Natural killer cell treated with Interleukin-12 subunit alpha and Interleukin-12 subunit beta and Interleukin-15 and Interleukin-18, amount 100 ng/mL, for 72 hours (primary cell): ENCODE measurements around the gene CHRNB1. TPM values are rescaled to one million over a fixed set of nuclear protein-coding genes. Genes with fewer than 3 reads are reported as not detected.

Experiments used
- ATAC-seq, 2 donors: fragments of 150-1000 bp; cut with Tn5 transposase in 1 of 2; sonication (Bioruptor Pico), chemical (Tn5 transposase) in 1 of 2; 2 replicates each; pipeline ENCODE4 v1.10.0; 2021
- DNase-seq: peaks from one replicate; pipeline ENCODE4 v3.0.0; 2022; ENCODE audit warnings: low spot score
- H3K27ac Mint-ChIP-seq, 2 donors: 1 replicate in 1 of 2; 2 replicates in 1 of 2; pipeline ENCODE4 v1.8.0; 2022; ENCODE audit warnings: mixed read lengths in 2 of 2, mild to moderate bottlenecking in 1 of 2, moderate library complexity in 1 of 2
- H3K27me3 Mint-ChIP-seq, 2 donors: 1 replicate in 1 of 2; 2 replicates in 1 of 2; pipeline ENCODE4 v1.8.0; 2022; ENCODE audit warnings: mixed read lengths in 2 of 2
- H3K36me3 Mint-ChIP-seq: one replicate; pipeline ENCODE4 v1.8.0; 2022; ENCODE audit warnings: mixed read lengths
- H3K4me1 Mint-ChIP-seq, 2 donors: 1 replicate in 1 of 2; 2 replicates in 1 of 2; pipeline ENCODE4 v1.8.0; 2022; ENCODE audit warnings: low read depth in 2 of 2, mixed read lengths in 2 of 2, mild to moderate bottlenecking in 1 of 2
- H3K4me3 Mint-ChIP-seq: one replicate; pipeline ENCODE4 v1.8.0; 2022; ENCODE audit warnings: mixed read lengths
- H3K9me3 Mint-ChIP-seq: 2 replicates; pipeline ENCODE4 v1.8.0; 2022; ENCODE audit warnings: mixed read lengths
- total RNA-seq, 2 donors: library from RNA; stranded (reverse); gene quantifications; one replicate each; pipeline ENCODE4 v1.2.3, GENCODE V29; 2022

CHRNB1 gene
- total RNA-seq, 2 donors from 2014 or later: 10.4 to 13.7 TPM

DNA sequence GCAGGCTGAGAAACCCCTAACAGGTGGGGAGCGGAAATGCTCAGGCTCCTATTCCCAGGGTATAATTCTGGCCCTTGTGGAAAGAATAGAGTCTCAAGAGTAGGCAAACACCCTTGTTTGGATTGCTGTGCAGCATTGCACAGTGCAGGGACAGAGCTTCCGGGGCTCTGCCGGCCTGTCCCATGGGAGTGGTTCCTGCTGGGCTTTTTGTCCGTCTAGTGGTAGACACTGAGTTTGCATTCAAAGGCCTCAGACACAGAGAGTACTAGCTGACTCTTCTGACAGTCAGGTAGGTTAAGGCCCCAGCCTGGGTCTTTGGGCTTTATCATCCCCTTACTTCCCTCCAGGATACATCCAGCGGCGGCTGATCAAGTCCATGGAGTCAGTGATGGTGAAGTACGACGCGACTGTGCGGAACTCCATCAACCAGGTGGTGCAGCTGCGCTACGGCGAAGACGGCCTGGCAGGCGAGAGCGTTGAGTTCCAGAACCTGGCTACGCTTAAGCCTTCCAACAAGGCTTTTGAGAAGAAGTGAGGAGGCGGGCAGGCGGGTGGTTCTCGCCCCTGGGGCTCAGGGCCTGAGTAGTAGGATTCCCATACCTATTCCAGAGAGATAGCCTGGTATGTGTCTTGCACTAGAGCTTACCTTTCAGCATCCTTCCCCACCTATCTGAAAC, 57.4 kb downstream of the CHRNB1 start:
- no peak for ATAC-seq
- Mint-ChIP-seq H3K36me3 (peaks cover 35% of the 10 kb centered on the region), H3K27ac (no peak overlapping the region), H3K4me3 (no peak overlapping the region), H3K27me3 (no peaks in the 10 kb centered on the region), H3K4me1 (peaks cover 0 to 8% of the 10 kb centered on the region in 2 donors), H3K9me3 (no peaks in the 10 kb centered on the region)
- no peak for DNase-seq

DNA sequence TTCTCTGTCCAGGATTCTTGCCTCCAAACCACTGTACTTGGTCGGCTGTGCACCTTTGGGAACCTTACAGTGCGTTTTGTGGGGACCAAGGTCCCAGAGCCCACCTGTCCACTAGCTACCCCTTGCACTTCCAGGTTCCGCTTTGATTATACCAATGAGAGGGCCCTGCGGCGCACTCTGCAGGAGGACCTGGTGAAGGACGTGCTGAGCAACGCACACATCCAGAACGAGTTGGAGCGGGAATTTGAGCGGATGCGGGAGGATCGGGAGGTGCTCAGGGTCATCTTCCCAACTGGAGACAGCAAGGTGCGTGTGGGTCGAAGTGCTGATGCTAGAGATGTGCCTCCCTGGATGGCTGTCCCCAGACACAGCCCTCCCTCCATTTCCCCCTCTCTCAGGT, 58.1 kb downstream of the CHRNB1 start:
- DNase-seq: no peak
- Mint-ChIP-seq H3K27ac (no peak overlapping the region), H3K36me3 (peaks cover 35% of the 10 kb centered on the region), H3K9me3 (no peaks in the 10 kb centered on the region), H3K4me1 (peaks cover 0 to 8% of the 10 kb centered on the region in 2 donors), H3K27me3 (no peaks in the 10 kb centered on the region), H3K4me3 (no peak overlapping the region)
- no peak for ATAC-seq

DNA sequence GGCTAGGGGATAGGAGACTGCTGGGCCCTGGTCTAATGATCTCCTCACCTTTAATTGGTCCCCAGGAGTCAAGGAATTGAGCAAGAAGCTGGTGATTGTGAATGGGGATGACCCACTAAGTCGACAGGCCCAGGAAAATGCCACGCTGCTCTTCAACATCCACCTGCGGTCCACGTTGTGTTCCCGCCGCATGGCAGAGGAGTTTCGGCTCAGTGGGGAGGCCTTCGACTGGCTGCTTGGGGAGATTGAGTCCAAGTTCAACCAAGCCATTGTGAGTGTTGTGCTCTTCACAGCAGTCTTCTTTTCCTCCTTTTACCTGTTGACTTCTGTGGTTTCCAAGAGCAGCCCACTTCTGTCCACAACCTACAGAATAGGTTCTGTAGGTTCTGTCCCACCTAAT, 58.7 kb downstream of the CHRNB1 start:
- no peak overlapping the region for H3K4me3 Mint-ChIP-seq
- H3K27me3 Mint-ChIP-seq: no peaks in the 10 kb centered on the region
- ATAC-seq: no peak
- H3K36me3 Mint-ChIP-seq: peaks cover 39% of the 10 kb centered on the region
- H3K4me1 Mint-ChIP-seq: peaks cover 0 to 8% of the 10 kb centered on the region in 2 donors
- peak overlapping the region in 1 of 2 donors; percentile 18 for H3K27ac Mint-ChIP-seq
- no peaks in the 10 kb centered on the region for H3K9me3 Mint-ChIP-seq
- no peak for DNase-seq

Other genes with a start within 250 kb of the CHRNB1 start
- gene DLG4, start 225.2 kb upstream of the CHRNB1 start, total RNA-seq: 1 to 10 TPM; 3.3 to 8.3 TPM
- 100 to 1,000 TPM; 651 to 710 TPM for gene ACADVL, start 225.1 kb upstream of the CHRNB1 start, total RNA-seq
- 10 to 100 TPM; 35.1 to 61.6 TPM for gene DVL2, start 210.5 kb upstream of the CHRNB1 start, total RNA-seq
- gene PHF23, start 205.6 kb upstream of the CHRNB1 start, total RNA-seq: 10 to 100 TPM; 40.1 to 55.2 TPM
- gene GABARAP, start 202.6 kb upstream of the CHRNB1 start, total RNA-seq: 100 to 1,000 TPM; 197 to 277 TPM
- gene CTDNEP1, start 193.3 kb upstream of the CHRNB1 start, total RNA-seq: 100 to 1,000 TPM; 145 to 165 TPM
- gene ELP5, start 192.8 kb upstream of the CHRNB1 start, total RNA-seq: 10 to 100 TPM; 43.5 to 70.5 TPM
- gene CLDN7, start 182.6 kb upstream of the CHRNB1 start, total RNA-seq: 1 to 10 TPM in 1 of 2 donors, under 1 TPM in 1; 0.73 to 1.1 TPM
- gene SLC2A4, start 163.3 kb upstream of the CHRNB1 start, total RNA-seq: under 1 TPM in 1 of 2 donors, not detected in 1; 0.50 TPM
- gene YBX2, start 150.4 kb upstream of the CHRNB1 start, total RNA-seq: not detected
- gene EIF5A, start 137.4 kb upstream of the CHRNB1 start, total RNA-seq: 1,000 to 10,000 TPM in 1 of 2 donors, 100 to 1,000 TPM in 1; 953 to 1,345 TPM
- 10 to 100 TPM; 58.1 to 87.0 TPM for gene GPS2, start 129.7 kb upstream of the CHRNB1 start, total RNA-seq
- 10 to 100 TPM; 37.6 to 76.7 TPM for gene NEURL4, start 115.7 kb upstream of the CHRNB1 start, total RNA-seq
- 100 to 1,000 TPM; 240 to 419 TPM for gene ACAP1, start 108.5 kb upstream of the CHRNB1 start, total RNA-seq
- gene KCTD11, start 92.9 kb upstream of the CHRNB1 start, total RNA-seq: 10 to 100 TPM in 1 of 2 donors, 1 to 10 TPM in 1; 6.7 to 13.0 TPM
- gene TMEM95, start 89.9 kb upstream of the CHRNB1 start, total RNA-seq: not detected
- under 1 TPM in 1 of 2 donors, not detected in 1; 0.36 TPM for gene TNK1, start 64.0 kb upstream of the CHRNB1 start, total RNA-seq
- 10 to 100 TPM; 32.2 to 48.4 TPM for gene PLSCR3, start 50.5 kb upstream of the CHRNB1 start, total RNA-seq
- gene TMEM256, start 41.0 kb upstream of the CHRNB1 start, total RNA-seq: 10 to 100 TPM; 40.1 to 51.1 TPM
- gene NLGN2, start 37.2 kb upstream of the CHRNB1 start, total RNA-seq: 1 to 10 TPM; 2.3 to 7.7 TPM
- not detected for gene SPEM1, start 24.7 kb upstream of the CHRNB1 start, total RNA-seq
- not detected for gene SPEM2, start 19.4 kb upstream of the CHRNB1 start, total RNA-seq
- gene SPEM3, start 16.2 kb upstream of the CHRNB1 start, total RNA-seq: not detected
- 10 to 100 TPM; 11.2 to 14.2 TPM for gene TMEM102, start 9.6 kb upstream of the CHRNB1 start, total RNA-seq
- 1 to 10 TPM; 1.9 to 4.5 TPM for gene FGF11, start 5.5 kb upstream of the CHRNB1 start, total RNA-seq
- gene ZBTB4, start 34.6 kb downstream of the CHRNB1 start, total RNA-seq: 10 to 100 TPM; 19.7 to 26.1 TPM
- gene SLC35G6, start 36.4 kb downstream of the CHRNB1 start, total RNA-seq: not detected
- gene POLR2A, start 39.3 kb downstream of the CHRNB1 start, total RNA-seq: 100 to 1,000 TPM; 212 to 283 TPM
- gene TNFSF12, start 104.0 kb downstream of the CHRNB1 start, total RNA-seq: 10 to 100 TPM; 54.9 to 69.3 TPM
- gene TNFSF13, start 113.7 kb downstream of the CHRNB1 start, total RNA-seq: 1 to 10 TPM; 3.1 to 6.8 TPM
- gene SENP3, start 116.9 kb downstream of the CHRNB1 start, total RNA-seq: 10 to 100 TPM; 56.2 to 90.1 TPM
- 10 to 100 TPM; 20.8 to 51.1 TPM for gene CD68, start 134.6 kb downstream of the CHRNB1 start, total RNA-seq
- 10 to 100 TPM; 82.7 to 95.5 TPM for gene MPDU1, start 138.8 kb downstream of the CHRNB1 start, total RNA-seq
- under 1 TPM in 1 of 2 donors, not detected in 1; 0.26 TPM for gene SOX15, start 145.0 kb downstream of the CHRNB1 start, total RNA-seq
- 10 to 100 TPM; 42.7 to 56.6 TPM for gene FXR2, start 169.8 kb downstream of the CHRNB1 start, total RNA-seq
- 10 to 100 TPM; 32.8 to 41.1 TPM for gene SAT2, start 182.8 kb downstream of the CHRNB1 start, total RNA-seq
- gene SHBG, start 185.1 kb downstream of the CHRNB1 start, total RNA-seq: not detected
- under 1 TPM in 1 of 2 donors, not detected in 1; 0.25 TPM for gene ATP1B2, start 205.9 kb downstream of the CHRNB1 start, total RNA-seq
- gene TP53, start 242.4 kb downstream of the CHRNB1 start, total RNA-seq: 100 to 1,000 TPM in 1 of 2 donors, 10 to 100 TPM in 1; 98.2 to 112 TPM
- gene WRAP53, start 243.4 kb downstream of the CHRNB1 start, total RNA-seq: 10 to 100 TPM; 19.4 to 48.2 TPM